GM12878 (cell line): ENCODE measurements around the gene ATP7A. TPM values are rescaled to one million over a fixed set of nuclear protein-coding genes. Genes with fewer than 3 reads are reported as not detected.

Experiments used
- ATAC-seq: fragments of 200-7000 bp; cut with Tn5 transposase; 3 replicates; pipeline ENCODE4 v1.9.1; 2020; ENCODE audit warnings: mild to moderate bottlenecking, moderate library complexity
- Bru-seq: library from RNA; stranded (reverse); fragments of 400-500 nt; gene quantifications from one replicate; lab custom pipeline; 2021; lab: Mats Ljungman, UMichigan
- BruChase-seq, 2 experiments: library from RNA; stranded (reverse); fragments of 400-500 nt; gene quantifications; one replicate each; lab custom pipeline; 2021; lab: Mats Ljungman, UMichigan
- BruUV-seq: library from RNA; stranded (reverse); fragments of 400-500 nt; replicated peaks from 2 replicates; lab custom pipeline; 2021; lab: Mats Ljungman, UMichigan
- CTCF ChIA-PET: fragments of 300-600 bp; sonication (Branson Sonifier 250); formaldehyde crosslinking; extraction: SDS; loops from one replicate; lab custom pipeline; 2021; ENCODE audit warnings: inconsistent platforms; lab: Yijun Ruan, JAX
- POLR2A ChIA-PET: fragments of 350-600 bp; formaldehyde crosslinking; extraction: SDS; loops from one replicate; lab custom pipeline; 2021; ENCODE audit warnings: inconsistent platforms; lab: Charles Lee
- RAD21 ChIA-PET: fragments of 300-600 bp; sonication (Branson Sonifier 250); formaldehyde crosslinking; loops from one replicate; lab custom pipeline; 2023; ENCODE audit warnings: antibody characterized with exemption; ENCODE audit not compliant: unreplicated experiment; lab: Charles Lee
- SMC1A ChIA-PET: fragments of 300-600 bp; sonication (Branson Sonifier 250); formaldehyde crosslinking; loops from one replicate; lab custom pipeline; 2023; ENCODE audit not compliant: unreplicated experiment, uncharacterized antibody; lab: Charles Lee
- DNase-seq: peaks from one replicate; pipeline ENCODE4 v3.0.0-alpha.2; 2011; ENCODE audit warnings: low read depth, low spot score
- FAIRE-seq: peaks from 3 replicates; lab custom pipeline; 2011; peaks lifted over from hg19 to GRCh38; lab: Jason Lieb, UNC
- H2AFZ ChIP-seq: 2 replicates; pipeline ENCODE4 v1.6.0; 2011; ENCODE audit warnings: low read depth, low read length, control low read depth; ENCODE audit not compliant: control insufficient read depth
- H3K27ac ChIP-seq: 2 replicates; pipeline ENCODE4 v1.5.1; 2011; ENCODE audit warnings: control low read depth; ENCODE audit not compliant: control insufficient read depth, insufficient read depth
- H3K27me3 ChIP-seq, 2 experiments: replicated peaks in 1 of 2; 2 replicates each; pipeline versions ENCODE4 v1.6.0 to v1.6.1; 2011; ENCODE audit warnings: low read length in 1 of 2; ENCODE audit not compliant: control insufficient read depth in 2 of 2, insufficient read depth in 2 of 2
- H3K36me3 ChIP-seq, 2 experiments: 2 replicates each; pipeline ENCODE4 v1.5.1; 2011; ENCODE audit warnings: low read length in 1 of 2; ENCODE audit not compliant: control insufficient read depth in 2 of 2, insufficient read depth in 2 of 2
- H3K4me1 ChIP-seq: 2 replicates; pipeline ENCODE4 v1.6.1; 2011; ENCODE audit warnings: mild to moderate bottlenecking, low read length, moderate library complexity, mixed read lengths; ENCODE audit not compliant: control insufficient read depth, insufficient read depth
- H3K4me2 ChIP-seq: 2 replicates; pipeline ENCODE4 v1.6.0; 2011; ENCODE audit warnings: control low read depth; ENCODE audit not compliant: control insufficient read depth, insufficient read depth
- H3K4me3 ChIP-seq: fragments of 200-600 bp; sonication (generic); 2 replicates; pipeline ENCODE4 v1.5.1; 2016
- H3K79me2 ChIP-seq: 2 replicates; pipeline ENCODE4 v1.6.0; 2011; ENCODE audit warnings: low read length; ENCODE audit not compliant: control insufficient read depth, insufficient read depth
- H3K9ac ChIP-seq: 2 replicates; pipeline ENCODE4 v1.8.0; 2011; ENCODE audit warnings: low read length, control low read depth, mixed read lengths; ENCODE audit not compliant: control insufficient read depth, insufficient read depth
- H3K9me3 ChIP-seq: replicated peaks from 3 replicates; pipeline ENCODE4 v1.5.1; 2011; ENCODE audit warnings: mild to moderate bottlenecking, low read length; ENCODE audit not compliant: control insufficient read depth, insufficient read depth
- H4K20me1 ChIP-seq: 2 replicates; pipeline ENCODE4 v1.6.0; 2011; ENCODE audit not compliant: control insufficient read depth, insufficient read depth
- BCL11A ChIP-seq: IDR thresholded peaks from 2 replicates; pipeline ENCODE4 v1.6.1; 2011; ENCODE audit warnings: low read depth, low read length
- FOXM1 ChIP-seq: IDR thresholded peaks from 2 replicates; pipeline ENCODE4 v1.6.1; 2012; ENCODE audit warnings: low read depth, mild to moderate bottlenecking, inconsistent platforms, low read length, moderate library complexity
- HDAC2 ChIP-seq: fragments of 200-600 bp; sonication (generic); IDR thresholded peaks from 2 replicates; pipeline ENCODE4 v1.6.1; 2017
- KDM1A ChIP-seq: fragments of 200-600 bp; sonication (generic); IDR thresholded peaks from 2 replicates; pipeline ENCODE4 v1.6.1; 2016; ENCODE audit warnings: borderline replicate concordance
- LARP7 ChIP-seq: fragments of 450-650 bp; IDR thresholded peaks from 2 replicates; pipeline ENCODE4 v1.6.1; 2017; ENCODE audit warnings: mild to moderate bottlenecking
- NRF1 ChIP-seq: conservative IDR thresholded peaks from 2 replicates; pipeline ENCODE4 v1.6.1; 2011; ENCODE audit warnings: mild to moderate bottlenecking, low read depth, low read length, improper control_type of control experiment
- SRF ChIP-seq, 2 experiments: IDR thresholded peaks; 2 replicates each; pipeline ENCODE4 v1.6.1; 2011; ENCODE audit warnings: low read depth in 2 of 2, low read length in 2 of 2, mild to moderate bottlenecking in 1 of 2, moderate library complexity in 1 of 2
- YY1 ChIP-seq: IDR thresholded peaks from 2 replicates; pipeline ENCODE4 v1.6.1; 2011; ENCODE audit warnings: low read depth, mild to moderate bottlenecking, low read length
- WGBS: methylation state at CpG from one replicate; pipeline ENCODE4 v1.1.6; 2016; ENCODE audit warnings: low lambda C conversion rate; ENCODE audit not compliant: insufficient replicate concordance, insufficient coverage; ENCODE audit errors: missing lambda C conversion rate; 5-methylcytosine and 5-hydroxymethylcytosine counted together
- in situ Hi-C: fragments of 300-500 bp; cut with MboI; formaldehyde crosslinking; loops from 9 replicates; pipeline ENCODE4 v1.14.3; 2018; ENCODE audit warnings: mixed read lengths
- intact Hi-C: fragments of 100-400 bp; cut with micrococcal nuclease; formaldehyde crosslinking; loops from one replicate; pipeline ENCODE4 v1.14.2; 2022; ENCODE audit not compliant: unreplicated experiment
- long read RNA-seq, 2 experiments: library from polyadenylated mRNA; unstranded; transcript quantifications; one replicate each; pipeline ENCODE4 v2.0.0, GENCODE V29; 2019 to 2020
- polyA minus RNA-seq, 3 experiments: library from RNA; depleted of rRNA, polyadenylated mRNA; stranded (reverse); fragments of >200 nt; gene quantifications; 2 replicates each; pipeline ENCODE4 v1.2.3, GENCODE V29; 2011
- polyA plus RNA-seq, 11 experiments: library from polyadenylated mRNA; depleted of rRNA in 4 of 11; unstranded in 6 of 11; stranded (reverse) in 5 of 11; fragments of >200 nt; fragmentation: Nextera tagmentation in 4 of 11; fragmentation: Illumina TruSeq in 1 of 11; extraction: Ambion mirVana in 4 of 11; extraction: Trizol in 1 of 11; gene quantifications; 1 replicate in 1 of 11; 2 replicates in 10 of 11; pipeline versions ENCODE4 v1.2.1 to v1.2.3, GENCODE V29; 2011 to 2016; ENCODE audit warnings: inconsistent platforms in 2 of 11, missing spikeins in 2 of 11, low read depth in 1 of 11
- total RNA-seq, 4 experiments: library from RNA; depleted of rRNA in 3 of 4; stranded (reverse); fragments of >200 nt in 3 of 4; fragmentation: Illumina TruSeq in 1 of 4; extraction: Trizol in 1 of 4; gene quantifications; 2 replicates each; pipeline versions ENCODE4 v1.2.1 to v1.2.3, GENCODE V29; 2013 to 2021
- TF ChIP-seq, protein P1 (sequence below): fragments of 450-650 bp; IDR thresholded peaks from 2 replicates; pipeline ENCODE4 v1.6.1; 2017; ENCODE audit warnings: borderline replicate concordance
- TF ChIP-seq, protein P2 (sequence below): IDR thresholded peaks from 2 replicates; pipeline ENCODE4 v1.6.1; 2012; ENCODE audit warnings: low read depth, low read length, improper control_type of control experiment
- TF ChIP-seq, protein P3 (sequence below), 3 experiments: IDR thresholded peaks in 2 of 3; conservative IDR thresholded peaks in 1 of 3; 2 replicates each; pipeline ENCODE4 v1.5.1; 2011; ENCODE audit warnings: low read depth in 3 of 3, low read length in 3 of 3, mild to moderate bottlenecking in 3 of 3, control low read depth in 2 of 3, moderate library complexity in 2 of 3, inconsistent platforms in 1 of 3, mixed read lengths in 1 of 3; ENCODE audit not compliant: control insufficient read depth in 2 of 3, insufficient read depth in 1 of 3; ENCODE audit errors: extremely low read depth in 1 of 3
- TF ChIP-seq, protein P4 (sequence below): fragments of 450-650 bp; IDR thresholded peaks from 2 replicates; pipeline ENCODE4 v1.6.1; 2016; ENCODE audit warnings: mild to moderate bottlenecking

The ATP7A gene
- 52.3 and 59.4 TPM in 2 replicates for total RNA-seq (2013; cell fraction: nucleolus; rRNA removed)
- 8.8 and 11.3 TPM in 2 replicates for total RNA-seq (2014; rRNA removed)
- total RNA-seq (2014; rRNA removed; fragmentation: Illumina TruSeq; extraction: Trizol): 12.0 and 12.9 TPM in 2 replicates
- 9.2 and 9.3 TPM in 2 replicates for total RNA-seq (2021)
- 2.8 TPM for polyA plus RNA-seq (2011; ENCODE audit: low read depth)
- 11.4 and 16.9 TPM in 2 replicates for polyA plus RNA-seq (2011; rRNA removed)
- 4.6 and 6.0 TPM in 2 replicates for polyA plus RNA-seq (2011; cell fraction: cytosol; rRNA removed)
- 7.0 and 7.1 TPM in 2 replicates for polyA plus RNA-seq (2011; cell fraction: nucleus; rRNA removed)
- 3.8 and 6.9 TPM in 2 replicates for polyA plus RNA-seq (2012)
- polyA plus RNA-seq (2014; fragmentation: Illumina TruSeq; extraction: Trizol): 7.5 and 9.4 TPM in 2 replicates
- polyA plus RNA-seq (2014; fragmentation: Nextera tagmentation; extraction: Ambion mirVana): 1 to 10 TPM; 2.5 to 3.7 TPM
- polyA plus RNA-seq (2014; rRNA removed): 4.1 and 5.2 TPM in 2 replicates
- polyA plus RNA-seq (2016; fragmentation: Nextera tagmentation; extraction: Ambion mirVana): 1 to 10 TPM; 6.5 to 7.7 TPM
- polyA minus RNA-seq (2011; rRNA and poly(A)+ RNA removed): 22.4 and 35.4 TPM in 2 replicates
- polyA minus RNA-seq (2011; cell fraction: cytosol; rRNA and poly(A)+ RNA removed): 10.3 and 10.5 TPM in 2 replicates
- polyA minus RNA-seq (2011; cell fraction: nucleus; rRNA and poly(A)+ RNA removed): 11.0 and 14.1 TPM in 2 replicates
- percentile 67 among the genes with signal in this experiment for Bru-seq, nascent RNA
- BruChase-seq, experiment 1, labeled RNA remaining after a 6-hour chase: percentile 95 among the genes with signal in this experiment
- percentile 92 among the genes with signal in this experiment for BruChase-seq, experiment 2, labeled RNA remaining after a 2-hour chase
- long read RNA-seq, experiment 1: 0 reads
- long read RNA-seq, experiment 2, partial matches to known transcripts: 6 of 7 reads
- long read RNA-seq, experiment 2, other reads (novel, unspliced or antisense): 1 of 7 reads

DNA sequence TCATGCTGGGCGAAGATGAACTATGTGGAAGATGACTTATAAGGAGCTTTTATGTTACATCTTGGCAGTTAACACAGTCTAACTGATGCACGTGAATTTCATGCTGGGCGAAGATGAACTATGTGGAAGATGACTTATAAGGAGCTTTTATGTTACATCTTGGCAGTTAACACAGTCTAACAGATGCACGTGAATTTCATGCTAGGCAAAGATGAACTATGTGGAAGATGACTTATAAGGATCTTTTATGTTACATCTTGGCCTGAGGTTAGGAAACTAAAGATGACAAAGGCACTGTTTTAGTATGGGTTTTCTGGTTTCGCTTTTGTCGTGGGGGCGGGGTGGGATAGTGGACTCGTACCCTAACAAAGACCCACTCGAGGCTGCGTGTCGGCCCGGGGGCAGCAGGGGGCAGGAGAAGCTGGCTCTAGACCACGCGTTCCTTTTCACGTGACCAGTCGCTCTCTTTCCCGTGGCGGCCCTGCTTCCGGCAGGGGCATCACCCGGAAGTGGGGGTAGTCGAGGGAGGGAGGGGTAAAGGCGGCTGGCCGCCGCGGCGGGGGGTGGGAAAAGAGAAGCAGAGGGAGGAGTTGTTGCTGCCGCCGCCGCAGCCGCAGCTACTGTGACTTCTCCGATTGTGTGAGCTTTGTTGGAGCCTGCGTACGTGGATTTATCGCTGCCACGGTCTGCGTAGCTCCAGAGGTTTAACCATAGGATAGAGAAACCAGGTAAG is at the start of gene ATP7A:
Gene ATP7A, plus strand, starts transcription at position 586 of the 733 bp plus-strand sequence. CDS start 60,949 bp downstream, outside the sequence.
- no TSS peak for BruUV-seq
- CTCF ChIA-PET: interaction anchor here (0.6 to 4.4 kb wide), 12 partner anchors 9 to 1541 kb away, joined by 3 to 44 read pairs (median 4); partner anchors contain the start of genes COX7B and MAGT1
- H2AFZ ChIP-seq: peak within 1 kb of the TSS; percentile 72
- H3K79me2 ChIP-seq: peaks cover 33% of the 10 kb centered on the region
- in situ Hi-C loops (no loop called here), intact Hi-C loops (loop anchor here (1.0 kb wide), 2 partner anchors 114 to 182 kb away; no protein-coding TSS in a partner anchor)
- no peaks in the 10 kb centered on the region for H4K20me1 ChIP-seq
- peak within 1 kb of the TSS; percentile 59 for H3K9ac ChIP-seq
- DNase-seq (peak; percentile 69), ATAC-seq (peak; percentile 93), FAIRE-seq (peak; percentile 74)
- peak within 1 kb of the TSS; percentile 62 for H3K27ac ChIP-seq
- 27% methylated on average over 29 of the region's 36 CpGs for WGBS
- no peaks in the 10 kb centered on the region for H3K4me1 ChIP-seq
- RAD21 ChIA-PET: interaction anchor here (0.6 to 3.0 kb wide), 12 partner anchors 10 to 530 kb away, joined by 3 to 31 read pairs (median 6); partner anchors contain the start of gene COX7B
- no peaks in the 10 kb centered on the region for H3K9me3 ChIP-seq
- peak within 1 kb of the TSS; percentile 69 for H3K4me2 ChIP-seq
- SMC1A ChIA-PET: interaction anchor here (0.6 to 2.6 kb wide), 12 partner anchors 8 to 1055 kb away, joined by 3 to 13 read pairs (median 5); partner anchors contain the start of gene COX7B
- no peaks in the 10 kb centered on the region for H3K36me3 ChIP-seq
- POLR2A ChIA-PET: interaction anchor here (0.8 to 2.9 kb wide), 6 partner anchors 9 to 227 kb away, joined by 3 to 11 read pairs (median 4); partner anchors contain the start of gene COX7B
- H3K27me3 ChIP-seq: no peaks in the 10 kb centered on the region
- peak within 1 kb of the TSS; percentile 71 for H3K4me3 ChIP-seq
- no peak for TF ChIP-seq LARP7
- TF ChIP-seq HDAC2: no peak
- TF ChIP-seq, protein P1, sequence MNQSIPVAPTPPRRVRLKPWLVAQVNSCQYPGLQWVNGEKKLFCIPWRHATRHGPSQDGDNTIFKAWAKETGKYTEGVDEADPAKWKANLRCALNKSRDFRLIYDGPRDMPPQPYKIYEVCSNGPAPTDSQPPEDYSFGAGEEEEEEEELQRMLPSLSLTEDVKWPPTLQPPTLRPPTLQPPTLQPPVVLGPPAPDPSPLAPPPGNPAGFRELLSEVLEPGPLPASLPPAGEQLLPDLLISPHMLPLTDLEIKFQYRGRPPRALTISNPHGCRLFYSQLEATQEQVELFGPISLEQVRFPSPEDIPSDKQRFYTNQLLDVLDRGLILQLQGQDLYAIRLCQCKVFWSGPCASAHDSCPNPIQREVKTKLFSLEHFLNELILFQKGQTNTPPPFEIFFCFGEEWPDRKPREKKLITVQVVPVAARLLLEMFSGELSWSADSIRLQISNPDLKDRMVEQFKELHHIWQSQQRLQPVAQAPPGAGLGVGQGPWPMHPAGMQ: no peak
- TF ChIP-seq, protein P2, sequence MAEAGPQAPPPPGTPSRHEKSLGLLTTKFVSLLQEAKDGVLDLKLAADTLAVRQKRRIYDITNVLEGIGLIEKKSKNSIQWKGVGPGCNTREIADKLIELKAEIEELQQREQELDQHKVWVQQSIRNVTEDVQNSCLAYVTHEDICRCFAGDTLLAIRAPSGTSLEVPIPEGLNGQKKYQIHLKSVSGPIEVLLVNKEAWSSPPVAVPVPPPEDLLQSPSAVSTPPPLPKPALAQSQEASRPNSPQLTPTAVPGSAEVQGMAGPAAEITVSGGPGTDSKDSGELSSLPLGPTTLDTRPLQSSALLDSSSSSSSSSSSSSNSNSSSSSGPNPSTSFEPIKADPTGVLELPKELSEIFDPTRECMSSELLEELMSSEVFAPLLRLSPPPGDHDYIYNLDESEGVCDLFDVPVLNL: no peak
- TF ChIP-seq SRF (IDR thresholded peaks at IDR 0.05; ENCODE audit: low read depth in 2 of 2, low read length in 2 of 2): no peak
- TF ChIP-seq, protein P3, sequence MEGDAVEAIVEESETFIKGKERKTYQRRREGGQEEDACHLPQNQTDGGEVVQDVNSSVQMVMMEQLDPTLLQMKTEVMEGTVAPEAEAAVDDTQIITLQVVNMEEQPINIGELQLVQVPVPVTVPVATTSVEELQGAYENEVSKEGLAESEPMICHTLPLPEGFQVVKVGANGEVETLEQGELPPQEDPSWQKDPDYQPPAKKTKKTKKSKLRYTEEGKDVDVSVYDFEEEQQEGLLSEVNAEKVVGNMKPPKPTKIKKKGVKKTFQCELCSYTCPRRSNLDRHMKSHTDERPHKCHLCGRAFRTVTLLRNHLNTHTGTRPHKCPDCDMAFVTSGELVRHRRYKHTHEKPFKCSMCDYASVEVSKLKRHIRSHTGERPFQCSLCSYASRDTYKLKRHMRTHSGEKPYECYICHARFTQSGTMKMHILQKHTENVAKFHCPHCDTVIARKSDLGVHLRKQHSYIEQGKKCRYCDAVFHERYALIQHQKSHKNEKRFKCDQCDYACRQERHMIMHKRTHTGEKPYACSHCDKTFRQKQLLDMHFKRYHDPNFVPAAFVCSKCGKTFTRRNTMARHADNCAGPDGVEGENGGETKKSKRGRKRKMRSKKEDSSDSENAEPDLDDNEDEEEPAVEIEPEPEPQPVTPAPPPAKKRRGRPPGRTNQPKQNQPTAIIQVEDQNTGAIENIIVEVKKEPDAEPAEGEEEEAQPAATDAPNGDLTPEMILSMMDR (IDR thresholded peaks at IDR 0.05 in 2 of 3, conservative IDR thresholded peaks at IDR 0.05 in 1 of 3; ENCODE audit: control insufficient read depth in 2 of 3, extremely low read depth in 1 of 3, insufficient read depth in 1 of 3, low read depth in 3 of 3, low read length in 3 of 3): peak; percentile 53 to 68 (median 65)
- TF ChIP-seq YY1: peak; percentile 32; the same call in 1 of the 2 replicates
- TF ChIP-seq, protein P4, sequence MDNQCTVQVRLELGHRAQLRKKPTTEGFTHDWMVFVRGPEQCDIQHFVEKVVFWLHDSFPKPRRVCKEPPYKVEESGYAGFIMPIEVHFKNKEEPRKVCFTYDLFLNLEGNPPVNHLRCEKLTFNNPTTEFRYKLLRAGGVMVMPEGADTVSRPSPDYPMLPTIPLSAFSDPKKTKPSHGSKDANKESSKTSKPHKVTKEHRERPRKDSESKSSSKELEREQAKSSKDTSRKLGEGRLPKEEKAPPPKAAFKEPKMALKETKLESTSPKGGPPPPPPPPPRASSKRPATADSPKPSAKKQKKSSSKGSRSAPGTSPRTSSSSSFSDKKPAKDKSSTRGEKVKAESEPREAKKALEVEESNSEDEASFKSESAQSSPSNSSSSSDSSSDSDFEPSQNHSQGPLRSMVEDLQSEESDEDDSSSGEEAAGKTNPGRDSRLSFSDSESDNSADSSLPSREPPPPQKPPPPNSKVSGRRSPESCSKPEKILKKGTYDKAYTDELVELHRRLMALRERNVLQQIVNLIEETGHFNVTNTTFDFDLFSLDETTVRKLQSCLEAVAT: 0 out of 2 replicates have a peak, but pooled peaks have one; percentile 39
- TF ChIP-seq NRF1: no peak
- peak; percentile 59; the same call in 1 of the 2 replicates for TF ChIP-seq FOXM1
- no peak for TF ChIP-seq KDM1A
- TF ChIP-seq BCL11A: 0 out of 2 replicates have a peak, but pooled peaks have one; percentile 21
